Chondrocyte (in vitro differentiated cells): ENCODE data around the gene ZNF358. TPM values are rescaled to one million over a fixed set of nuclear protein-coding genes. Genes with fewer than 3 reads are reported as not detected.

Experiments
- DNase-seq: peaks from one replicate; pipeline ENCODE4 v3.0.0; 2021; ENCODE audit warnings: mixed read lengths, low spot score
- H3K27ac Mint-ChIP-seq: one replicate; pipeline ENCODE4 v1.8.0; 2021; ENCODE audit warnings: mild to moderate bottlenecking, moderate library complexity, mixed read lengths; ENCODE audit not compliant: unreplicated experiment
- H3K27me3 Mint-ChIP-seq: 2 replicates; pipeline ENCODE4 v1.8.0; 2021; ENCODE audit warnings: low read depth, mixed read lengths
- H3K36me3 Mint-ChIP-seq: 2 replicates; pipeline ENCODE4 v1.8.0; 2021; ENCODE audit warnings: low read depth, mixed read lengths
- H3K4me1 Mint-ChIP-seq: 2 replicates; pipeline ENCODE4 v1.8.0; 2021; ENCODE audit warnings: low read depth, mild to moderate bottlenecking, mixed read lengths
- H3K4me3 Mint-ChIP-seq: one replicate; pipeline ENCODE4 v1.8.0; 2021; ENCODE audit warnings: mild to moderate bottlenecking, moderate library complexity, mixed read lengths; ENCODE audit not compliant: unreplicated experiment
- H3K9me3 Mint-ChIP-seq: 2 replicates; pipeline ENCODE4 v1.8.0; 2021; ENCODE audit warnings: low read depth, mixed read lengths
- total RNA-seq: library from RNA; stranded (reverse); gene quantifications from 3 replicates; pipeline ENCODE4 v1.2.1, GENCODE V29; 2021
- TF ChIP-seq, protein P1 (sequence below): fragments of 200-600 bp; sonication (generic); IDR thresholded peaks from 2 replicates; pipeline ENCODE4 v1.5.0; 2021; ENCODE audit warnings: antibody characterized with exemption, mild to moderate bottlenecking, moderate library complexity

Gene ZNF358
- total RNA-seq, 1 donor from 2014 or later = 78.9 TPM

- no peaks in the 10 kb centered on the region for H3K9me3 Mint-ChIP-seq
- H3K27me3 Mint-ChIP-seq = no peaks in the 10 kb centered on the region
- peaks cover 19% of the 10 kb centered on the region for H3K36me3 Mint-ChIP-seq
- H3K27ac Mint-ChIP-seq = no peak overlapping the region
- DNase-seq = no peak
- H3K4me3 Mint-ChIP-seq = no peak overlapping the region
- no peaks in the 10 kb centered on the region for H3K4me1 Mint-ChIP-seq
- TF ChIP-seq, protein P1, sequence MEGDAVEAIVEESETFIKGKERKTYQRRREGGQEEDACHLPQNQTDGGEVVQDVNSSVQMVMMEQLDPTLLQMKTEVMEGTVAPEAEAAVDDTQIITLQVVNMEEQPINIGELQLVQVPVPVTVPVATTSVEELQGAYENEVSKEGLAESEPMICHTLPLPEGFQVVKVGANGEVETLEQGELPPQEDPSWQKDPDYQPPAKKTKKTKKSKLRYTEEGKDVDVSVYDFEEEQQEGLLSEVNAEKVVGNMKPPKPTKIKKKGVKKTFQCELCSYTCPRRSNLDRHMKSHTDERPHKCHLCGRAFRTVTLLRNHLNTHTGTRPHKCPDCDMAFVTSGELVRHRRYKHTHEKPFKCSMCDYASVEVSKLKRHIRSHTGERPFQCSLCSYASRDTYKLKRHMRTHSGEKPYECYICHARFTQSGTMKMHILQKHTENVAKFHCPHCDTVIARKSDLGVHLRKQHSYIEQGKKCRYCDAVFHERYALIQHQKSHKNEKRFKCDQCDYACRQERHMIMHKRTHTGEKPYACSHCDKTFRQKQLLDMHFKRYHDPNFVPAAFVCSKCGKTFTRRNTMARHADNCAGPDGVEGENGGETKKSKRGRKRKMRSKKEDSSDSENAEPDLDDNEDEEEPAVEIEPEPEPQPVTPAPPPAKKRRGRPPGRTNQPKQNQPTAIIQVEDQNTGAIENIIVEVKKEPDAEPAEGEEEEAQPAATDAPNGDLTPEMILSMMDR = no peak
Observed at GRCh38 chr19:7564866-7565265, 49.0 kb downstream of the ZNF358 start.

GRCh38 chr19:7565332-7565731 lies 49.4 kb downstream of the ZNF358 start:
- Mint-ChIP-seq H3K9me3 (no peaks in the 10 kb centered on the region), H3K4me3 (no peak overlapping the region), H3K27me3 (no peaks in the 10 kb centered on the region), H3K36me3 (peaks cover 16% of the 10 kb centered on the region), H3K27ac (no peak overlapping the region), H3K4me1 (no peaks in the 10 kb centered on the region)
- TF ChIP-seq, protein P1 = no peak
- DNase-seq = no peak

Other genes starting within 250 kb of the ZNF358 start
- gene INSR, start 221.7 kb upstream of the ZNF358 start, total RNA-seq = 19.5 to 32.5 TPM (median 30.9 TPM) in 3 replicates
- 29.9 to 36.4 TPM (median 34.1 TPM) in 3 replicates for gene ARHGEF18, start 167.2 kb upstream of the ZNF358 start, total RNA-seq
- gene PEX11G, start 27.1 kb upstream of the ZNF358 start, total RNA-seq = 1.7 to 2.6 TPM (median 2.3 TPM) in 3 replicates
- gene MCOLN1, start 6.5 kb downstream of the ZNF358 start, total RNA-seq = 25.9 to 27.9 TPM (median 27.8 TPM) in 3 replicates
- 78.1 to 97.9 TPM (median 87.9 TPM) in 3 replicates for gene PNPLA6, start 19.6 kb downstream of the ZNF358 start, total RNA-seq
- gene CAMSAP3, start 79.8 kb downstream of the ZNF358 start, total RNA-seq = 0.41 to 0.42 TPM in 2 of 3 replicates, not detected in the other
- 26.7 to 29.8 TPM (median 27.4 TPM) in 3 replicates for gene XAB2, start 113.4 kb downstream of the ZNF358 start, total RNA-seq
- gene PET100, start 113.7 kb downstream of the ZNF358 start, total RNA-seq = 78.8 to 113 TPM (median 80.7 TPM) in 3 replicates
- not detected in 3 replicates for gene PCP2, start 117.6 kb downstream of the ZNF358 start, total RNA-seq
- 2.7 to 10.2 TPM (median 8.1 TPM) in 3 replicates for gene STXBP2, start 121.0 kb downstream of the ZNF358 start, total RNA-seq
- gene RETN, start 152.9 kb downstream of the ZNF358 start, total RNA-seq = not detected in 3 replicates
- not detected in 3 replicates for gene MCEMP1, start 161.0 kb downstream of the ZNF358 start, total RNA-seq
- gene TRAPPC5, start 164.7 kb downstream of the ZNF358 start, total RNA-seq = 94.3 to 107 TPM (median 97.2 TPM) in 3 replicates
- gene FCER2, start 186.0 kb downstream of the ZNF358 start, total RNA-seq = not detected in 3 replicates
- not detected in 3 replicates for gene CLEC4G, start 216.0 kb downstream of the ZNF358 start, total RNA-seq
- gene CD209, start 231.4 kb downstream of the ZNF358 start, total RNA-seq = not detected in 3 replicates
- not detected in 3 replicates for gene CLEC4M, start 247.1 kb downstream of the ZNF358 start, total RNA-seq